GM20000 (cell line): ENCODE data around the gene FADS6.

Source experiments
- DNase-seq: peaks from one replicate; pipeline ENCODE4 v3.0.0; 2012; ENCODE audit warnings: low spot score
- TF ChIP-seq, protein P1 (sequence below): IDR thresholded peaks from 2 replicates; pipeline ENCODE4 v1.5.1; 2012; ENCODE audit warnings: mild to moderate bottlenecking, control low read depth; ENCODE audit errors: extremely low read depth, missing control alignments

FADS6 gene

DNA sequence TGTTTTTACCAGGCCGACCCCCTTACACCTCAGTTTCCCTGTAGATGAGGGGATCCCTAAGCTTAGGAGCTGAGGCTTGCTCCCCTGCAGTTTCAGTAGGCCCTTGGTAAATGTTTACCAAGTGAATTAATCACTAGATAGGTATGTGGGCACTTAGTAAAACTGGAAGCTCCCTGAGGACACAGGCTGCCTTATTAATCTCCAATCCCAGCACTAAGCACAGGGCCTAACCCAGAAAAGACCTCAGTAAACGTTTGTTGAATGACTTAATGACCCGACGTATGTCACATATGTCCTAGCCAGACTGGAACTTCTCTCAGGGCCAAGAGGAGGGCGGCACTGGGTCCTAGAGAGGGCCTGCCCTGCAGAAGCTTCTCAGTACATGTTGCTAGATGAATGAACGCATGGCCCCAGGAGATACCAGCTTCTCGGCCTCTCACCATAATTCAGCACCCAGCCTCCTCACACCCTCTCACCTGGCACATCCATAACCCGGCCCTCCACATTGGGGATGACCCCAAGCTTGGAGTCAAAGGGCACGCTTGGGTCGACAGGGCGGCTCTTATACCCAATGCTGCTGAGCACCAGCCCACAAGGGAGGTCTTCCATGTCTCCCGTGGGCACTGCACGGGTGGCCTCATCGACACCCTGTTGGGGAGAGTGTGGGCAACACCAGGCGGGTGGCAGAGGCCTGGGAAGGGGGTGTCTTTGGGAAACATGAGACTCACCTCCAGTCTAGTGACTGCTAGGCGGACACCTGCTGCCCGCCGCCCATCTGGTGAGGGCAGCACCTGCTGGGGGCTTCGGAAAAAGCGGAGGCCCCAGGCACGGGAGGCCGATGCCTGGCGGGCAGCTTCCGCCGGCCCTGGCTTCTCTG lies 29.8 kb downstream of the FADS6 start:
- DNase-seq = no peak
- TF ChIP-seq, protein P1, sequence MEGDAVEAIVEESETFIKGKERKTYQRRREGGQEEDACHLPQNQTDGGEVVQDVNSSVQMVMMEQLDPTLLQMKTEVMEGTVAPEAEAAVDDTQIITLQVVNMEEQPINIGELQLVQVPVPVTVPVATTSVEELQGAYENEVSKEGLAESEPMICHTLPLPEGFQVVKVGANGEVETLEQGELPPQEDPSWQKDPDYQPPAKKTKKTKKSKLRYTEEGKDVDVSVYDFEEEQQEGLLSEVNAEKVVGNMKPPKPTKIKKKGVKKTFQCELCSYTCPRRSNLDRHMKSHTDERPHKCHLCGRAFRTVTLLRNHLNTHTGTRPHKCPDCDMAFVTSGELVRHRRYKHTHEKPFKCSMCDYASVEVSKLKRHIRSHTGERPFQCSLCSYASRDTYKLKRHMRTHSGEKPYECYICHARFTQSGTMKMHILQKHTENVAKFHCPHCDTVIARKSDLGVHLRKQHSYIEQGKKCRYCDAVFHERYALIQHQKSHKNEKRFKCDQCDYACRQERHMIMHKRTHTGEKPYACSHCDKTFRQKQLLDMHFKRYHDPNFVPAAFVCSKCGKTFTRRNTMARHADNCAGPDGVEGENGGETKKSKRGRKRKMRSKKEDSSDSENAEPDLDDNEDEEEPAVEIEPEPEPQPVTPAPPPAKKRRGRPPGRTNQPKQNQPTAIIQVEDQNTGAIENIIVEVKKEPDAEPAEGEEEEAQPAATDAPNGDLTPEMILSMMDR = no peak

DNA sequence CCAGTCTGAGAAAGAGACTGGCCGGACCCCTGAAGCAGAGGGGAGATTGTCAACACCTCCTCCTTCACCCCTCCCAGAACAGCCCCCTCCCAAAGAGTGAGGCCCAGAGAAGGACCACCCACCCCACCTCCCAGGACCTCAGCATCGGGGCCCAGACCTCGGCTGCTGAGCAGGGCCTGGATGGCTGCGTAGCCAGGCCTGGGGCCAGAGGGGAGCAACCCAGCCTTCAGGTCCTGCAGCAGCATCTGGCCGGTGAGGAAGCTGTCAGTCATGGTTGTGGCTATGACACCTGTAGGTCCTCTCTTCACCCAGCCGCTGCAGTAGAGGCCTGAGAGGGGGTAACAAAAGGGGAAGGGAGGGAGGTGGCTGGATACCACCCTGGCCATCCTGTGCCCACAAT lies 30.5 kb downstream of the FADS6 start:
- TF ChIP-seq, protein P1 = no peak
- no peak for DNase-seq

DNA sequence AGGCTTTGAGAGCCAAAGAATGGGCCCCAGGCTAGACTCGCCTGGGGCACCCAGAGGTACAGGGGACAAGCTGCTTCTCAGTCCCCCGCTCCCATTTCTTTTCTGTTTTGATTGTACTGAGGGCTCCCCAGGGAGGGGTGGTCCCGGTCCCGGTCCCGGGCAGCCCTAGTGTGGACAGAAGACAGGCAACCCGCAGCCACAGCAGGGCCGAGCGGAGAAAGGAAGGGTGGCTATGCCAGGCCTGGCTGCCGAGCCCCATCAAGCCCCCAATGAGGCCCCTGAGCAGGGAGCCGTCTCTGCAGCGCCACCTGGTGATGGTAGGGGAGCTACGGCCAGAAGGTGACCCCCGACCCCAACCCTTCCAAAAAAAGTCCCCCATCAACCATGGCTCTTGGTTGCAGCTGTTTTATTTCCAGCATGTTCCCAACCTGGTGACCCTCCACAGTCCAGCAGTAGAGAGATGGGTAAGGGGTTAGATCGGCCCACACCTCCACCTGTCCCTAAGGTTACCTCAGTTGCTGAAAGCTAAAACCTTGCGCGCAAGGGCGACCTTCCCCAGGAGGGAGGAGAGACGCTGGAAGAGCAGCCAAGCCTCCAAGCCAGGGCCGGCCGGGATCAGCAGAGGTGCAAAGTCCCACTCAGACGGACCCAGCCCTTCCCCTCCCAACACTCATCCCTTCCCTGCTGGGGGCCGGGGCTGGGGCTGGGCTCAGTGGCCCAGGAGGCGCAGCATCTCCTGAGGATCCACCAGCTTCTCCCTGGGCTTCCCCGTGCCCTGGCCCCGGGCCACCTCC lies 31.1 kb downstream of the FADS6 start:
- DNase-seq = peak; percentile 86
- TF ChIP-seq, protein P1 = peak; percentile 55

DNA sequence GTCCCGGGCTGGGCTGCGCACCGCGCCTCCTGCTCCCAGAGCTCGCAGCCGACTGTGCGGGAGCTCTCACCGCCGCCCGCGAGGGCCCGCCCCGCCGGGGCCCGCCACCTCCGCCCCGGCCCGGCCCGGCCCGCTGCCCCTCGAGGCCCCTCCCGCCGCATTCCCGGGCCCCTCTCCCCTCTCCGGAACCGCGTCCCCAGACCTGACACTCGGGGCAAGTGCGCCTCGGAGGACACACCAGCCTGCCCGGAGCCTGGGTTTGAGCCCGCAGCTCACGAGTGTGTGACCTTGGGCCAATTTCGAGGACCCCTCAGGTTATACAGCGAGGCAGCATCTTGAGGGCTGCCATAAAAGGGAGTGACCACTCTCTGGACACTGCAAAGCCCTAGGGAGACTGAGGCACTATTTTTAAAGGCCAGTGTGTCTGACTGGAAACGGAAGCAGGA lies 31.7 kb downstream of the FADS6 start:
- DNase-seq = no peak
- TF ChIP-seq, protein P1 = no peak

DNA sequence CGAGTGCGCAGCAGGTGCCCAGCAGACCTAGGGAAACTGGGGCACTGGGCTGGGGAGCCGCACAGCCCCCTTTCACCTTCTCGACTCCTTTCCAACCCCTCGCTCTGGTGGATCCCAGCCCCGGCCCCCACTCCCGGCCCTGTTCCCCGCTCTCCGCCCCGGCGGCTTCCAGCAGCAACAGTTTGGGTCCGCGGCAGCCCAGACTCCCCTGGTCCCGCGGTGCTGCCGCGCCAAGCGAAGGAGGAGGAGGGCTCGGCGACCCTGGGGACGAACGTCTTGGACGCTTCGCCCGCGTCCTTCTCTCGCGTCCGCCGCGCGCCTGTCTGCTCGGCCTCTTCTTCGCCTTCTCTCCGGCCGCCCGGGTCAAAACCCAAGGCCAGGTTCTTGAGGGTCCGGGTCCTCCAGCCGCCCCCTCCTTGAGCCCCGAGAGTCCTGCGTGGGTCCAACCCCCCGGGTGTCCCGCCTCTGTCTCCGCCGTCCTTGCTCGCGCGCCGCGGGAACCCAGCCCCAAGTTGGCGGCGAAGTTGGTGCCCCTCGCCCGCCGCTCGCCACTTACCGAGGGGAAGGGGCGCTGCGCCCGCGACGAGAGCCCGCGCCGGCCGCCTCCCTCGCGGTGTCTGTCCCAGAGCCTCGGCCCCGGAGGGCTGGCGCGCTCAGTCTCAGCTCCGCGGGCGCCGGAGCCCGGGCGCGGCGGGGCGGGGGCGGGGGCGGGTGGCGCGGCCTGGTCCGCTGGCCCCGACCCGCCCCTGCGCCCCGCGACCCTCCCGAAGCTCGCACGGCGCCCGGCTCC lies 32.4 kb downstream of the FADS6 start:
- DNase-seq = peak; percentile 53

DNA sequence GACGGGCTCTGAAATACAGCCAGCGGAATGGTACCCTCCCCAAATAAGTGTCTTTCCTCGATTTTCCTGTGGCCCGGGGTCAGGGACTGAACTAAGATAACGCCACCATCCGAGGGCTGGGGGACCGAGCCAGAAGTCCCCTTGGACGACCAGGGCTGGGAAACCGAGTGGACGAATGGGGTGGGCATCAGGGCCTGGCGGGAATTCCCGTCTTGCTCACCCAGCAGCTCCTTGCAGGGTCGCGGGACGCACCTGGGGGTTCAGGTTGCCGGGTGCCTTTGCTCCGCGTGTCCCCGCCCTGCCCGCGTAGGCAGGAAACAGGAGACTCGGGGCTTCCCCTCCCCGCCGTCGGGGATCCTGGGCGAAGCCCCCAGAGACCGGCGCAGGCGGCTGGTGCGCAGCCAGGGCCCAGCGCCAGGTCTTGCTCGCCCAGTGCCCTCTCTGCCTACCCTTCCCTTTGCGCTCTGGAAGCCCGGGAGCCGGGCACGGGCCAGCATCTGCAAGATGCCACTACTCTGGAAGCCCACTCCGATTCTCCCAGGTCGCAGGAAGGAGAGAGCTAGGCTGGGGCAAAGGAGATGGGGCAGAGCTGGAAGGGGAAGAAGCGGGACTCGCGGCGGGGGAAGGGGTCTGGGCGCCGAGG lies 33.1 kb downstream of the FADS6 start:
- DNase-seq = peak; percentile 69
- TF ChIP-seq, protein P1 = no peak

More for the DNA sequence above, 32.4 kb downstream of the FADS6 start:
- TF ChIP-seq, protein P1 = no peak
